NCI-H1417 treated with DMSO at 0.1 percent for 48 hours (cell line): ENCODE data around the gene TMEM40.
"Not testable (repeated sequence)": the region's sequence is repeated elsewhere in the genome, so short reads cannot be mapped to it uniquely, and the experiment has no call there.

Experiments used
- DNase-seq: peaks from one replicate; lab custom pipeline; 2025; lab: John Stamatoyannopoulos, UW

The TMEM40 gene

GRCh38 chr3:12716605-12717151 is 42.4 kb downstream of the TMEM40 start:
- DNase-seq, result no peak

DNA sequence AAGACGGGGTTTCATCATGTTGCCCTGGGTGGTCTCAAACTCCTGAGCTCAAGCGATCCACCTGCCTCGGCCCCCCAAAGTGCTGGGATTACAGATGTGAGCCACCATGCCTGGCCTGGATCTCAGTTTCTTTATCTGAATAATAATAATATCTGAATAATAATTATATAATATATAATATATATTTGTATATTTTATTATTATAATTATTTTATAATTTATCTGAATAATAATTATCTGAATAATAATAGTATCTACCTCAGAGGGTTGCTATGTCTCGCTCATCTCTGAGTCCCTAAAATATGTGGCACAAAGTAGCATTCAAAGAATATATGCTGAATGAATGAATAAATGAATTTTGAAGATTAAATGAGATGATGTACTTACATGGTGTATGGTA is 44.8 kb downstream of the TMEM40 start:
- no peak for DNase-seq

- DNase-seq, result no peak
Measured at GRCh38 chr3:12710062-12710461, 49.0 kb downstream of the TMEM40 start.

DNA sequence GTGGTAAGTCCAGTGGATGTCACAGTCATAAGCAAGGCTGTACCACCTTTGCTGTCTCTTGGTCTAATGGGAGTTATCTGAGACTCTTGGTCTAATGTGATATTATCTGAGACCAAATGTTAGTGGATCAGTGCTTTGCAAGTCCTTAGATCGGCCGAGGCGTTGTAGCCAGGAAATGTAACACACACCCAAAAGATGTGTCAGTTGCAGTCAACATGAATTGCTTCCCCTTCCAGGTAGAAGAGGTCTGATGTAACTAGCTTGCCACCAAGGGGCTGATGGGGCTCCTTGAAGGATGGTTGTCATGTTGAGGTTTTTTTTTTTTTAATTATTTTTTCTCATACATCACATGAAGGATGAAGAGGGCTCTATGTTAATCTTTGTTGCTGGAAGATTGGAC is 49.7 kb downstream of the TMEM40 start:
- no peak for DNase-seq

DNA sequence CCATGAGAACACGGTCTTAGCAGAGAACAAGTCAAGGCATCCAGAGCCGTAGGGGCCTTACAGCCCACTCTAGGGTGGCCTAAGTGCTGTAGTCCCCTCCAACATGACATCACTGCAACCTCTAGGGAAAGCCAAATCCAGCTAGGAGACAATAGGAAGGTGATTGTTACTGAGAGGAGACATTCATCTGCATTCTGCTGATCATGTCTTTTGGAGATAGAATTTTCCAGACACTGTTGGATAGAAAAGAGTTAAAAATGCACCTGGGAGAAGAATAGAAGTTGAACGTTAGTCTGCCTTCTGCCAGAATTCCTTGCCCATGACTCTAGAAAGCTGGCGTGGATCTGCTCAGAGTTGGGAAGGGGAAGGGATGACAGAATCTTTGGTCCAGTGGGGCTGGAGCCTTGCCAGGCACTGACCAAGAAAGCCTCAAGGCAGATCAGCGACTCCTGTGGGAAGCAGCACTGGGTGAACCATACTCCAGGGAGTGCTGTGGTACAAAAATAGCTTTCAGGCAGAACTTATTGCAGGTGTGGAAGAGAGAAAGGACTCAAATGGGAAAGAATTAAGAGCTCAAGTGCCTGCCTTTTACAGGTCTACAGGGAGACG is 50.4 kb downstream of the TMEM40 start:
- no peak for DNase-seq

DNA sequence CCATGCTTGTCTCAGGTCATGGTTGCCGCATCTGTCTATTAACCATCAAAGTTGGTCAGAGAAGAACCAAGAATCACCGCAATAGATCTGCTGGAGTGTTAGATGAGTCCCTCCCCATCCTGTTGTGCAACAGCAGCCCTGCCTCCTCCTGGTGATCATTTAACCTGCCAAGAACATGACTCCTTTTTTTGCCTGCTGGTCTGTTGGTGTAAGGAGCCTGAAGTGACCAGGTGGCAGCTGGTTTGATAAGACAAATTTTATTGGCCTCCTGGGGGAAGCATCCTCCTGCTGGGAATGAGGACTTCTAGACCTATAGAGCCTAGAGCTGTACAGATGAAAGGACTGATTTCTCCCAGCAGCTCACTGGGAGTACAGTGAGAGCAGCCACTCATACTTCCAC is 51.6 kb downstream of the TMEM40 start:
- no peak for DNase-seq

- DNase-seq, result no peak
Measured at GRCh38 chr3:12706504-12707253, 52.4 kb downstream of the TMEM40 start.

DNA sequence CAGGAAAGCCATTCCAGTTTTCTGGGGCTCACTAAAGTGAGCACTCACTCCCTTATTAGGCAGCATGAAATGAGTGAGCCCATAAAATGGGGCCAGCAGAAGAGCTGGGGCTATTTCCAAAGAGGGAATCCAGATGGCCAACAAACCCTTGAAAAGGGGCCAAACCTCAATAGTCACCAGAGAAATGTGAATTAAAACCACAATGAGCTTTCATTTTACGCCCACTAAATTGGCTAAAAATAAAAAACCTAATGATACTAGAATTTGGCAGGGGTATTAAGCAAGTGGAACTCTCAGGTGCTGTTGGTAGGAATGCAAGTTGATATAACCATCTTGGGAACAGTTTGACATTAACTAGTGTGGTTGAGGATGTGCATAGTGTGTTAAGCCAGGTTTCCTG is 53.1 kb downstream of the TMEM40 start:
- DNase-seq, result no peak

DNA sequence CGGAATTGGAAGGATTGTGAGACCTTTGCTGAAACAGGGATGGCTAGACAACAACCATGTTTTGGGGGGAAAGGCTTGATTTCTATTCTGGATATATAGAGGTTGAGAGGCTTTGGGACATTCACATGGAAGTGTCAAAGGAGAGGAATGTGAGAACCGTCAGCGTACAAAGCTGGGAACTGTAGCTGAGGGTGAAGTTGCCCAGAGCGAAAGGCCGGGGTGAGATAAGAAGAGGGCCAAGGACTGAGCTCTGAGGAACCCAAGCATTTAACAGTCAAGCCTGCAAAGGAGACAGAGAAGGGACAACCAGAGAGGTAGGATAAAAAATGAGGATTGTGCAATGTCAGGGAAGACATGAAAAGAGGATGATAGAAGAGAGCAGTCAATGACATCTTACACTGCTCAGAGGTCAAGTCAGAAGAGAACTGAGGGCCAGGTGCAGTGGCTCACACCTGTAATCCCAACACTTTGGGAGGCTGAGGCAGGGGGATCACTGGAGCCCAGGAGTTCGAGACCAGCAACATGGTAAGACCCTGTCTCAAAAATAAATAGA is 53.6 kb downstream of the TMEM40 start:
- DNase-seq, result no peak

- DNase-seq, result no peak
Measured at GRCh38 chr3:12702501-12702900, 56.6 kb downstream of the TMEM40 start.

GRCh38 chr3:12701601-12702000 is 57.5 kb downstream of the TMEM40 start:
- DNase-seq, result not testable (repeated sequence)

DNA sequence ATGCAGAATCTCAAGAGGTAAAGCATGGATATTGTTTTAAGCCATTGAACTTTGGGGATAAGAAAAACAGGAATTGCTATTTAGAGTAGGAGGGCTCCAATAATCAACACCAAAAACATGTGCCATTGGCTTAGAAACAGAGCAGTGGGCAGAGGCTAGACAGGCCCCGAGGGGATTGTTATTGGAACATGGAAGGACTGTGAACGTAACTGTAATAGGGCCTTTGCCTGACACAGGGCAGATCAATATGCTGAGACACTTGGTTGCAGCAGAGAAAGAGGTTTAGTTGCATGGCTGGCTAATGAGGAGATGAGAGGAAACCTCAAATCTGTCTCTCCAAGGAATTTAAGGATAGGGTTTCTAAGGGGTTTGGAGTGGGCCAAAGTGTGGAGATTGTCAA is 58.3 kb downstream of the TMEM40 start:
- DNase-seq, result no peak

GRCh38 chr3:12695916-12696315 is 63.1 kb downstream of the TMEM40 start:
- no peak for DNase-seq

- DNase-seq, result no peak
Measured at GRCh38 chr3:12695112-12695511, 63.9 kb downstream of the TMEM40 start.

- no peak for DNase-seq
Measured at GRCh38 chr3:12692444-12692843, 66.6 kb downstream of the TMEM40 start.

DNA sequence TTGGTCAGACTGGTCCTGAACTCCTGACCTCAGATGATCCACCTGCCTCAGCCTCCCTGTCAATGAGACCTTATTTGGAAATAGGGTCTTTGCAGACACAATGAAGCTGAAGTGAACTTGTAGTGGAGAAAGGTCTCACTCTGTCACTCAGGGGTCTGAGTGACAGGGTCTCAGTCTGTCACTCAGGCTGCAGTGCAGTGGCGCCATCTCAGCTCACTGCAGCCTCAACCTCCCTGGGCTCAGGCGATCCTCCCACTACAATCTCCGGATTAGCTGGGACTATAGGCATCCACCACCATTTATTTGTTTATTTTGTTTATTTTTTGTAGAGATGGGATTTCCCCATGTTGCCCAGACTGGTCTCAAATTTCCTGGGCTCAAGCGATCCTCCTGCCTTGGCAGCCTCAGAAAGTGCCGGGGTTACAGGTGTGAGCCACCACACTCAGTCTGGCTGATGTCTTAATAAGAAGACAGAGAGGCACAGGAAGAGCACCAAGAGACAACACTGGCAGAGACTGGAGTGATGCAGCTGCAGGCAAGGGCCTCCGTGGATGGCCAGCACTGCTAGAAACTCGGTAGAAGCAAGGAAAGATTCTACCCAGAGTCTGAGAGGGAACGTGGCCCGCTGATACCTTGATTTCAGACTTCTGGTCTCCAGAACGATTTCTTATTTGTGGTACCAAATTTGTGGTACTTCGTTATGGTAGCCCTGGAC is 68.9 kb downstream of the TMEM40 start:
- DNase-seq, result no peak

GRCh38 chr3:12687948-12688347 is 71.1 kb downstream of the TMEM40 start:
- DNase-seq, result no peak

GRCh38 chr3:12686096-12686495 is 73.0 kb downstream of the TMEM40 start:
- no peak for DNase-seq
